Measurements from ENCODE around the gene TMEM40.
A peak's percentile ranks its signal among the peaks of the same experiment; 100 is the strongest.

Gene TMEM40, protein sequence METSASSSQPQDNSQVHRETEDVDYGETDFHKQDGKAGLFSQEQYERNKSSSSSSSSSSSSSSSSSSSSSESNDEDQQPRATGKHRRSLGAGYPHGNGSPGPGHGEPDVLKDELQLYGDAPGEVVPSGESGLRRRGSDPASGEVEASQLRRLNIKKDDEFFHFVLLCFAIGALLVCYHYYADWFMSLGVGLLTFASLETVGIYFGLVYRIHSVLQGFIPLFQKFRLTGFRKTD

DNA sequence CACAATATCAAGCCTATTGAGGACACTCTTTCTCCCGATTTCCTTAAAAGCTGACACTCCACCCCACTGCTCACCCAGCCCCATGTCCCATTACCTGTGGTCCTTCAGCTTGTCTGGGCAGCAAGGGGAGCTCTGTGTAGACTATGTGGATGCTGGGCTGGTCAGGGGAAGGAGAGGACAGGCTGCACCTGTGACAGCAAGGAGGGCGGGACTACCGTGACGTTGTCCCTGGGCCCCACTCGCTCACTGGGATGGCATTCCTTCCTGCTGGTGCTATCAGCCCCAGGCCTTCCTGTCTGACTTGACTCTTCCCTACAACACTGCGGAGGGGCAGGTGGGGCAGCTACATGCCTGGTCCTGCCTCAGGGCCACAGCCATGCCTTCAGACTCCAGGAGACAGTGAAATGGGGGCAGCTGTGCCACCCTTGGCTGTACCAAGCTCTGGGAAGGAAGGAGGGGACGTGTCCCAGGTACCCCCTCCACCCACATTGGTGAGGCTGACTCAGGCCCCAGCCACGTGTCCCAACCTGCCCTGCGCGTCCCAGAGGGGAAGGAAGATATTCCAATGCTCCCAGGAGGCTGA, at the start of gene TMEM40:
Gene TMEM40 (minus strand): TSS at position 163 of the 583 bp plus-strand sequence. CDS start 9,427 bp downstream, outside the sequence.
- peak within 1 kb of the TSS; percentile 63 for H3K27ac ChIP-seq (ENCODE audit: low read depth, low read length)

DNA sequence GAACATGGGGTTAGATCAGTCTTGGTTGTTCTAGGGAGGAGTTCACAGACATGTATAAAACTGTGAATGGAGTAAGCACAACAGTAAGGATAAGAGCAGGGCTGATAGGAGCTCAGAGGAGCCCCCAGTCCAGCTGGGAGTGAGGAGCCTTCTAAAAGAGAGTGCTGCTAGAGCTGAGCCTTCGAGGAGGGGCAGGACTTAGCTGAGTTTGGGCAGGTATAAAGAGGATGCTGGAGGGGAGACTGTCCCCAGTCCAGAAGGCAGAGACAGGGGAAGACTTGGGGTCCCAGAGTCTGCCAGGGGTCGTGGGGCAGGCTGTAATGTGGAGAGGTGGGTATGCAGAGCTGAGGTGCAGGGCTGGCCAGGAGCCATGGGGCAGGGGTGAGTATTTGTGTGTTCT, 49.5 kb upstream of the TMEM40 start:
- Histone ChIP-seq H3K9ac (ENCODE audit: low read length) (no peak overlapping the region), H3K36me3 (ENCODE audit: control insufficient read depth, insufficient read depth, low read length) (peaks cover 4% of the 10 kb centered on the region), H3K4me3 (ENCODE audit: low read length) (no peak overlapping the region), H3K27me3 (ENCODE audit: control insufficient read depth, insufficient read depth, low read length) (no peaks in the 10 kb centered on the region), H3K4me1 (ENCODE audit: control insufficient read depth, insufficient read depth, low read length) (peaks cover 2% of the 10 kb centered on the region), H3K27ac (ENCODE audit: low read depth, low read length) (no peak overlapping the region)

More for the DNA sequence above, at the start of gene TMEM40:
- H3K27me3 ChIP-seq (ENCODE audit: control insufficient read depth, insufficient read depth, low read length), result no peaks in the 10 kb centered on the region
- peak within 1 kb of the TSS; percentile 11 for H3K4me3 ChIP-seq (ENCODE audit: low read length)
- H3K36me3 ChIP-seq (ENCODE audit: control insufficient read depth, insufficient read depth, low read length), result no peaks in the 10 kb centered on the region
- H3K4me1 ChIP-seq (ENCODE audit: control insufficient read depth, insufficient read depth, low read length), result peaks cover 4% of the 10 kb centered on the region
- no peak within 1 kb of the TSS for H3K9ac ChIP-seq (ENCODE audit: low read length)

DNA sequence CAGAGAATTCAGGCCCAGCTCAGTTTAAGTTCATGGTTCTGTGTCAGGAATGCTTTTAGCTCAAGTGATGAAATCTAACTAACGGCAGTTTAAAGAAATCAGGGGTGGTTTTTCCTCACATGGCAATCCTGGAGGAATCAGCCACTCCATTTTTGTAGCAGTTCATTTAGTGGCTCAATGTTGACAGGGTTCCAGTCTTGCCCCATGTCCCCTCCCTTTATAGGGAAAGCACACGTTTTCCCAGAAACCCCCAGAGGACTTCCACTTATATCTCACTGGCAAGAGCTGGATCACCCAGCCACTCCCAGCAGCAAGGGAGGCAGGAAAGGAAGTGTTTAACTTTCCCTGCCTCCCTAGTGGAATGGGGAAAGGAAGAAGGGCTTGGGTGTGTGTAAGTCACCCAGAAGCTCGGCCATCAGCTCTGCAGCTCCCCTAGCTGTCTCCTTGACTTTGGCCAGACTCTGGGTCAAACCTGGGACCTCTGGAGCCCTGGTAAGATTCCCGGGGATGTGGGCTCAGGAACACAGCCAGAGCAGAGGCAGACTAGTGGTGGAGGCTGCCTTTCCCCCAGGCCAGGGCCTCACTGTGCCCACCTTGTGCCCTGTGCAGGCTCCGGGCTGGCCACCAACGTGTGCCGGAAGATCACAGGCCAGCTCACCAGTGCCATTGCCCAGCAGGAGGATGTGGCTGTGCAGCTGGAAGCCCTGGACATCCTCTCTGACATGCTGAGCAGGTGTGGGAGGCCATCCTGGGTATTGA, 48.7 kb upstream of the TMEM40 start:
- H3K4me1 ChIP-seq (ENCODE audit: control insufficient read depth, insufficient read depth, low read length), result peaks cover 2% of the 10 kb centered on the region
- H3K27ac ChIP-seq (ENCODE audit: low read depth, low read length), result no peak overlapping the region
- H3K27me3 ChIP-seq (ENCODE audit: control insufficient read depth, insufficient read depth, low read length), result no peaks in the 10 kb centered on the region
- H3K4me3 ChIP-seq (ENCODE audit: low read length), result no peak overlapping the region
- H3K36me3 ChIP-seq (ENCODE audit: control insufficient read depth, insufficient read depth, low read length), result peaks cover 6% of the 10 kb centered on the region
- no peak overlapping the region for H3K9ac ChIP-seq (ENCODE audit: low read length)

GRCh38 chr3:12807066-12807465, 48.0 kb upstream of the TMEM40 start:
- no peaks in the 10 kb centered on the region for H3K27me3 ChIP-seq (ENCODE audit: control insufficient read depth, insufficient read depth, low read length)
- no peak overlapping the region for H3K4me3 ChIP-seq (ENCODE audit: low read length)
- no peak overlapping the region for H3K9ac ChIP-seq (ENCODE audit: low read length)
- no peak overlapping the region for H3K27ac ChIP-seq (ENCODE audit: low read depth, low read length)
- peaks cover 2% of the 10 kb centered on the region for H3K4me1 ChIP-seq (ENCODE audit: control insufficient read depth, insufficient read depth, low read length)
- peaks cover 6% of the 10 kb centered on the region for H3K36me3 ChIP-seq (ENCODE audit: control insufficient read depth, insufficient read depth, low read length)

DNA sequence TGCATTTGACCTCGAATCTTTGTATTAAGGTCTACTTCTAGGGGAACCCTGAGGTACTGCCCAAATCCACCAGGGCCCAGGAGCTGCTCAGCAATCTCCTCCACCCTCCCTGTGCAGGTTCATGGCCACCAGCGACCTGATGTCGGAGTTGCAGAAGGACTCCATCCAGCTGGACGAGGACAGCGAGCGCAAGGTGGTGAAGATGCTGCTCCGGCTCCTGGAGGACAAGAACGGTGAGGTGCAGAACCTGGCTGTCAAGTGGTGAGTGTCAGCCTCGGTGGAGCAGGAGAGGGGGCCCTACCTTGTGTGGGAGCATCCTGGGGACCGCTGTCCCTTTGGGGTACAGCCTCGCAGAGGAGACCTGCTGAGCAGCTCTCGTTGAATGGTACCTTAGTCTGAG, 44.3 kb upstream of the TMEM40 start:
- Histone ChIP-seq H3K9ac (ENCODE audit: low read length) (no peak overlapping the region), H3K27ac (ENCODE audit: low read depth, low read length) (no peak overlapping the region), H3K4me1 (ENCODE audit: control insufficient read depth, insufficient read depth, low read length) (no peaks in the 10 kb centered on the region), H3K36me3 (ENCODE audit: control insufficient read depth, insufficient read depth, low read length) (peaks cover 6% of the 10 kb centered on the region), H3K27me3 (ENCODE audit: control insufficient read depth, insufficient read depth, low read length) (no peaks in the 10 kb centered on the region), H3K4me3 (ENCODE audit: low read length) (no peak overlapping the region)

- Histone ChIP-seq H3K27me3 (ENCODE audit: control insufficient read depth, insufficient read depth, low read length) (no peaks in the 10 kb centered on the region), H3K4me1 (ENCODE audit: control insufficient read depth, insufficient read depth, low read length) (peaks cover 6% of the 10 kb centered on the region), H3K27ac (ENCODE audit: low read depth, low read length) (no peak overlapping the region), H3K36me3 (ENCODE audit: control insufficient read depth, insufficient read depth, low read length) (peaks cover 6% of the 10 kb centered on the region), H3K4me3 (ENCODE audit: low read length) (no peak overlapping the region), H3K9ac (ENCODE audit: low read length) (no peak overlapping the region)
Observed at GRCh38 chr3:12799525-12800440, 40.7 kb upstream of the TMEM40 start.

DNA sequence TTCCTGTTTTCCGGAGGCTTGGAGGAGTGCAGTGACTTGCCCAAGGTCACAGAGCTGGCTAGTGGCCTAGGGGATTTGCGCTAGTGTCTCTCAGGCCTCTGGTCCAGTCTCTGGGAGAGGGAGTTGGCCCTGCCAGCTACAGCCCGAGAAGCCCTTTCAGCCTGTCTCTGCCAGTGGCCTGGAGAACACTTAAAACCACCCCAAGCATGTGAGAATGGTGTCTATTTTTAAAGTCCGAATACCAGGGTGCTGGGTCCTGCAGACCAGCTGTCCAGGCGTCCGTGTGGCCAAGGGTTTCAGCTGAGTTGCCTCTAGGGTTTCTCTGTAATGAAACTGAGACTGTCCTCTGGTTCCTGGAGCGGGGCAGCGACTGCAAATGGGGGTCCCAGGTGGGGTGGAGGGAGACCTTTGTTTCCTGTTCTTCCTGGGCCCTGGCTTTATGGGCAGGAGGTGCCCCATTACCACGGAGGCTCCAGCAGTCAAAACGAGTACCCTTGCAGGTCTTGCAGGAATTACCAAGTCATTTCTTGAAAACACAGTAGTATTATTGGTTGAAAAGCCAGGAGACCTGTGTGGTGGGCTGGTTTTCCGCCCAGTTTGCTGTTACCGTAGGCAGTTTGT, 39.6 kb upstream of the TMEM40 start:
- Histone ChIP-seq H3K36me3 (ENCODE audit: control insufficient read depth, insufficient read depth, low read length) (peaks cover 3% of the 10 kb centered on the region), H3K9ac (ENCODE audit: low read length) (no peak overlapping the region), H3K4me3 (ENCODE audit: low read length) (no peak overlapping the region), H3K27me3 (ENCODE audit: control insufficient read depth, insufficient read depth, low read length) (no peaks in the 10 kb centered on the region), H3K4me1 (ENCODE audit: control insufficient read depth, insufficient read depth, low read length) (peaks cover 6% of the 10 kb centered on the region), H3K27ac (ENCODE audit: low read depth, low read length) (no peak overlapping the region)

- Histone ChIP-seq H3K4me1 (ENCODE audit: control insufficient read depth, insufficient read depth, low read length) (peaks cover 6% of the 10 kb centered on the region), H3K27ac (ENCODE audit: low read depth, low read length) (no peak overlapping the region), H3K4me3 (ENCODE audit: low read length) (no peak overlapping the region), H3K9ac (ENCODE audit: low read length) (no peak overlapping the region), H3K27me3 (ENCODE audit: control insufficient read depth, insufficient read depth, low read length) (no peaks in the 10 kb centered on the region), H3K36me3 (ENCODE audit: control insufficient read depth, insufficient read depth, low read length) (no peaks in the 10 kb centered on the region)
Observed at GRCh38 chr3:12797892-12798558, 39.0 kb upstream of the TMEM40 start.

DNA sequence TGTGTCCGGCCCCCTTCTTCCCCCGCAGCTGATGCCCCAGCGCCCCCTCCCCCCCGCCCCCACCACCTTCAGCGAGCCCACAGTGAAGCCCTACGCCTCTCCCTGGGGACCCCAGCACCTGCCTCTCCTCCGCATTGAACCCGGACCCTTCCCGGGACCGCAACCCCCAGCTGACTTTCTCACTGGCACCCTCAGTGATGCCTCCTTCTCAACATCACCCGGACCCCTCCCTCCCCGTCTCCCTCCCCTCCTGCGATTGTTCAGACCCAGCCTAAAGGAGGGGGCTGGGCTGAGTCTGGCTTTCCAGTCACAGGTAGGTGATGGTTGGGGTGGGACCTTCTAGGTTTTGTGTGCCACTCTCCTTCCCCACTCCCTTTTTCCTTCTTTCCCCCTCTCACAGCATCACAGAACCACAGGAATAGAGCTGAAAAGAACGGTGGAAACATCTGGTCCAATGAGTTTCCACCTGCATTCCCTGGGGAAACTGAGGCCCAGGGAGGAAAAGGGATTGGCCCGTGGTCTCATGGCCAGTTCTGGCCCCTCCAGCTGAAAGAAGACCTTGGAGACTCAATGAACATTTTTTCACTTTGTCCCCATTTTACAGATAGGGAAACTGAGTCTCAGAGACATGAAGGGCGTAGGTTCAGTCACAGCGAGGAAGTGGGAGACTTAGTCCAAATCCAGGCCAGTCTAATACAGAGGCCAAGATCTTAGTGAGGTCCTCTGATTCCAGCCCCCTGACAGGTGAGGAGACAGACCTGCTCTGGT, 38.2 kb upstream of the TMEM40 start:
- Histone ChIP-seq H3K27me3 (ENCODE audit: control insufficient read depth, insufficient read depth, low read length) (no peaks in the 10 kb centered on the region), H3K27ac (ENCODE audit: low read depth, low read length) (peak overlapping the region; percentile 87), H3K36me3 (ENCODE audit: control insufficient read depth, insufficient read depth, low read length) (no peaks in the 10 kb centered on the region), H3K4me3 (ENCODE audit: low read length) (peak overlapping the region; percentile 75), H3K4me1 (ENCODE audit: control insufficient read depth, insufficient read depth, low read length) (peaks cover 6% of the 10 kb centered on the region), H3K9ac (ENCODE audit: low read length) (no peak overlapping the region)

GRCh38 chr3:12796171-12797123, 37.4 kb upstream of the TMEM40 start, which contains the start of gene CAND2:
Gene CAND2, plus strand, starts transcription at chr3:12796680. Its CDS starts 41 bp downstream, at chr3:12796721.
- Histone ChIP-seq H3K4me3 (ENCODE audit: low read length) (peak within 1 kb of the TSS; percentile 75), H3K9ac (ENCODE audit: low read length) (peak within 1 kb of the TSS; percentile 78), H3K36me3 (ENCODE audit: control insufficient read depth, insufficient read depth, low read length) (no peaks in the 10 kb centered on the region), H3K27me3 (ENCODE audit: control insufficient read depth, insufficient read depth, low read length) (no peaks in the 10 kb centered on the region), H3K27ac (ENCODE audit: low read depth, low read length) (peak within 1 kb of the TSS; percentile 87), H3K4me1 (ENCODE audit: control insufficient read depth, insufficient read depth, low read length) (peaks cover 6% of the 10 kb centered on the region)
